HL-60/S4 (cell line): ENCODE measurements around the gene EMSY.
"Not testable (repeated sequence)": the region's sequence is repeated elsewhere in the genome, so short reads cannot be mapped to it uniquely, and the experiment has no call there.

ENCODE experiments used
- in situ Hi-C: fragments of 300-500 bp; cut with MboI; formaldehyde crosslinking; loops from 2 replicates; pipeline ENCODE4 v1.14.3; 2022; ENCODE audit warnings: low sequenced_read_pairs

EMSY gene

DNA sequence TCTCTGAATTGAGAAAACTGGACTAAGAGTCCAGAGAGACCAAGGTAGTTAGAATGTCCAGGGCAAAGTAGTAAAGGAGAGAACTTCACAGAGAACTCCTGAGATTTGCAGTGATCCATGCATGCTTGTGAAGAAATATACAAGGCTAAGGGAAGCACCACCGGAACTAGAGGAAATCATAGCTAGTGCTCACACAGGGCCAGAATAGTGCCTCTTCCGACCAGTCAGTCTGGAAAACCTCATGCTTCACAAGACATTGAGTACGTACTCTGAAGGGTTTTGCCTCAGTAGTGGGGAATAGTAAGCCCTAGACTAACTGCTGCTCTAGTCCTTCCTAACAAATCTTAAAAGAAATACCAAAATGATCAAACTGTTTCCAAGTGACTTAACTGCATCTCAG lies 117.7 kb downstream of the EMSY start:
- in situ Hi-C loops: no loop called here

DNA sequence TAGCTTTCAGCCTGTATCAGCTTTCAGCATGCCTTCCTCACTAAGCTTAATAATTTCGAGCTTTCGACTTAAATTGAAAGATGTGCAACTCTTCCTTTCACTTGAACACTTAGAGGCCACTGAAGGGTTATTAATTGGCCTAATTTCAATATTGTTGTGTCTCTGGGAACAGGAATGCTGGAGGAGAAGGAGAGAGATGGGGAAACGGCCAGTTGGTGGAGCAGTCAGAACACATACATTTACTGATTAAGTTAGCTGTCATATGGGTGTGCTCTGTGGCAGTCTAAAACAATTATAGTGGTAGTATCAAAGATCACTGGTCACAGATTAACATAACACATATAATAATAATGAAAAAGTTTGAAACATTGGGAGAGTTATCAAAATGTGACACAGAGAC lies 119.5 kb downstream of the EMSY start:
- in situ Hi-C loops: no loop called here

DNA sequence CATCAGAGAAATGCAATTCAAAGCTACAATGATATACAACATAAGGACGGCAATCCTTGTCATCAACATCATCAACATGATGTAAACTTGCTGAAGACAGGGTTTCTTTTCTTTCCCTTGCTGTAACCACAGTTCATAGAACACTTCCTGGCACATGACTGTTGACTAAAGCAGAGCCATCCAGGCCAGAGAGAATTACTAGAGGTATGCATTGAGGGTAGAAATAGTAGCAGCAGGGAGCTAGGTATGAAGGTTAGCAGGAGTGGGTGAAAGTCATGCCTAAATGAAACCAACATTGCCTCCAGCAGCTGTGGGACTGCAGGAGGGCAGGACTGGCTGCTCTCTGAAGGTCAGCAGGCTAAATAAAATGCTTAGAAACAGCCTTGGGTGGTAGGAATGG lies 122.0 kb downstream of the EMSY start:
- in situ Hi-C loops: no loop called here

DNA sequence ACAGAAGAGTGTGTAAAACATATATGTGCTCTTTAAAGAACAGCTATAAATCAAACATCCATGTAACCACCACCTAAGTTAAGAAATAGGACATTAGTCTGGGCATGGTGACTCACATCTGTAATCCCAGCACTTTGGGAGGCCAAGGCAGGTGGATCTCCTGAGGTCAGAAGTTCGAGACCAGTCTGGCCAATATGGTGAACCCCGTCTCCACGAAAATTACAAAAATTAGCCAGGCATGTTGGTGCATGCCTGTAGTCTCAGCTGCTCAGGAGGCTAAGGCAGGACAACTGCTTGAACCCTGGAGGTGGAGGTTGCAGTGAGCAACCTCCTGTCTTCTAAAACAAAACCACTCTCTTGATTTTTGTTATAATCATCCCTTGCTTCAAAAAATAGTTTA lies 122.4 kb downstream of the EMSY start:
- in situ Hi-C loops: no loop called here

DNA sequence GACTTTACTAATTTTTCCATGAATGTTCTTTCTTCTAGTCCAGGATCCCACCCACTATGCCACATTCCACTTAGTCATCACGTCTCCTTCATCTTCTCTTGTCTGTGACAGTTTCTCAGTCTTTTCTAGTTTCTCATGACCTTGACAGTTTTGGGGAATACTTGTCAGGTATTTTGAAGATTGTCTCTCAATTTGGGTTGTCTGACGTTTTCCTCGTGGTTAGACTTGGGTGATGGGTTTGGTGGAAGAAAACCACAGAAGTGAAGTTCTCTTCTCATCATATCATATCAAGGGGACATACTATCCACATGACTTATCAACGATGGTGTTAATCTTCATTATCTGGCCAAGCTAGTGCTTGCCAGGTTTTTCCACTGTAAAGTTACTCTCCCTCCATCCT lies 123.3 kb downstream of the EMSY start:
- in situ Hi-C loops: no loop called here

DNA sequence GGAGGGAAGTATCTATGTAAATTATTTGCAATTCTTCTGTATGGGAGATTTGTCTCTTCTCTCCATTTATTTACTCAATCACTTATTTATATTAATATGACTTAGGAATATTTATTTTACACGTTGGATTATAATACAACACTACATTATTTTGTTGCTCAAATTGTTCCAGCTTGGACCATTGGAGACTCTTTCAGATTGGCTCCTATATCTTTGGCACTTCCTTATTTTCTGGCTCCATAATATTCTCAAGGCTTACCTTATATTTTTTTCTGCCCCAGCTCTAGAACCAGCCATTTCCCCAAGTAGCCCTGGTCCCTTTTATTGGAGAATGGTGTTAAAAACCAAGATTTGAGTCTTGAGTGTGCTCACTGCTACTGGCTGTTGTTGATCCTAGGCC lies 123.8 kb downstream of the EMSY start:
- in situ Hi-C loops: no loop called here

DNA sequence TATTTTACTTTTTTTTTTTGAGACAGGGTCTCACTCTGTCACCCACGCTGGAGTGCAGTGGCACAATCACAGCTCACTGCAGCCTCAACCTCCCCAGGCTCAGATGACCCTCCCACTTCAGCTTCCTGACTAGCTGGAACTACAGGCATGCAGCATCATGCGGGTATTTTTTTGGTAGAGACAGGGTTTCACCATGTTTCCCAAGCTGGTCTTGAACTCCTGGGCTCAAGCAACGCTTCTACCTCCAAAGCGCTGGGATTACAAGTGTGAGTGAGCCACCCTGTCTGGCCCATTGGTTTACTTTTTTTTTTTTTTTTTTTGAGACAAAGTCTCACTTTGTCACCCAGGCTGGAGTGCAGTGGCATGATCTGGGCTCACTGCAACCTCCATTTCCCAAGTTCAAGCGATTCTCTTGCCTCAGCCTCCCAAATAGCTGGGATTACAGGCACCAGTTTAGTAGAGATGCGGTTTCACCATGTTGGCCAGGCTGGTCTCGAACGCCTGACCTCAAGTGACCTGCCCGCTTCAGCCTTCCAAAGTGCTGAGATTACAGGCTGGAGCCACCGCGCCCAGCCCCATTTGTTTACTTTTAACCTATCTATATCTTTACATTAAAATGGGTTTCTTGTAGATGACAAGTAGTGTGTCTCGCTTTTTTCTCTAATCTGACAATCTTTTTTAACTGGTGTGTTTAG lies 127.5 kb downstream of the EMSY start:
- in situ Hi-C loops: not testable (repeated sequence)

DNA sequence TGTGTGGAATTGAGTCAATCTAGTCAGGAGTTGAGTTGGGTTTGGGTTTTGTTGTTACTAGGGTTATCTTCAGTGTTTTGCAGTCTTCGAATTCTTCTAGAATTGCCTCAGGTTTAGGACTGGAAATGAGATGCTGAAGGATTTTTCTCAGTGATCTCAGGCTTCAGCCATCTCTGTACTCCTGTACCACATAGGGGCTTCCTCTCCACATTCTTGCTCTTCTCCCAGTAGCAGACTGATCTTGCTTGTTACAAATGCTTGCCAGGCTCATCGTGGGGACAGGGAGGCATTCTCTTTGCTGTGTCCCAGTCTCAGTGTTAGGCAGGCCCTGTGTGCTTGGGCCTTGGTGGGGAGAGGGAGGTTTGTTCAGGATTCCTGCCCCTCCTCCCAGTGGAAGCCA lies 129.6 kb downstream of the EMSY start:
- in situ Hi-C loops: no loop called here

DNA sequence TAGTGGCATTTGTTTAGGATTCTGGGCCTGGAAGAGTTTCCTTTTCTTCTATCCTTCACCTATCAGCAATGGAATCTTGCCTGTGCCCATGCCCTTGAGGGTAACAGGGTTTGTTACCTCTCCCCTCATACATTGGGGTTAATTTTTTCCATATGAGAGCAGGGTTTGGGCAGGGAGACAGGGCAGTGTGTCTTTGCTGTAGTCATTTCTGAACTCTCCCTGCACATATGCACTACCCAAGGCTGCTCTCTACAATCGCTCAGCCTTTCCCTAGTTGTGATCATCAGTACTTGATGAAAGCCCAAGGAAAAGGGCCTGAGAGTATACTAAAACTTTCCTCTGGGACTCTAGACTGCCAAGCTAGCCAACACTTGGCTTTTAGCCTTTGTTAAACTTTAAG lies 130.1 kb downstream of the EMSY start:
- in situ Hi-C loops: no loop called here

DNA sequence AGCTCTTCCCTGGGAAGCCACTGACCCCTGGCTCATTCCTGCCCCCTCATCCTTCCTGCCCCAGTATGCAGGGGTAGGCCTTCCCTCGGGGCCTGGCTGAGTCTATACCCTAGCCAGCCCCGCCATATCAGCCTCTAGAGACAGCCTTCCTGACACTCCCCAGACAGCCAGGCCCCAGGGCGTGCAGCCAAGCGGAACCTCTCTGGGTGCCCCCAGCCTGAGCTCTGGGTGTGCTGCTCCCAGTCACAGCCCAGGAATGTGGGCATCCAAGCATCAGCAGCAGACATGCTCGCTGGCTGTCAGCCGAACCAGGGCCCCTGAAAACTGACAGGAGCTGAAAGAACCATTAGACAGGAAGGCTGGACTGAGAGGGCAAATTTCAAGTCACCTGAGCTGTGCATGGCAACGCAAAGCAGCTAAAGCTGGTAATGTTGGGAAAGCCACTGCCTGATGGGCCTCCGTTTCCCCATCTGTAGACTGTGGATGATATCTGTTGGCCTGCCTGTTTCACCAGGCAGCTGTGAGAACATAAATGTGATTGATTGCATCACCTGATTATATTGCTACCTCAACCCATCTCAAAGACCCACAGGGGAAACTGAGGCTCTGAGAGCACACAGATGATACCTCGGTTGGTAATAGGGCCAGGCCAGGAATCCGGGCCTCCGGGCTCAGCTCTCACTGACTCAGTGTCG lies 132.6 kb downstream of the EMSY start:
- in situ Hi-C loops: no loop called here

DNA sequence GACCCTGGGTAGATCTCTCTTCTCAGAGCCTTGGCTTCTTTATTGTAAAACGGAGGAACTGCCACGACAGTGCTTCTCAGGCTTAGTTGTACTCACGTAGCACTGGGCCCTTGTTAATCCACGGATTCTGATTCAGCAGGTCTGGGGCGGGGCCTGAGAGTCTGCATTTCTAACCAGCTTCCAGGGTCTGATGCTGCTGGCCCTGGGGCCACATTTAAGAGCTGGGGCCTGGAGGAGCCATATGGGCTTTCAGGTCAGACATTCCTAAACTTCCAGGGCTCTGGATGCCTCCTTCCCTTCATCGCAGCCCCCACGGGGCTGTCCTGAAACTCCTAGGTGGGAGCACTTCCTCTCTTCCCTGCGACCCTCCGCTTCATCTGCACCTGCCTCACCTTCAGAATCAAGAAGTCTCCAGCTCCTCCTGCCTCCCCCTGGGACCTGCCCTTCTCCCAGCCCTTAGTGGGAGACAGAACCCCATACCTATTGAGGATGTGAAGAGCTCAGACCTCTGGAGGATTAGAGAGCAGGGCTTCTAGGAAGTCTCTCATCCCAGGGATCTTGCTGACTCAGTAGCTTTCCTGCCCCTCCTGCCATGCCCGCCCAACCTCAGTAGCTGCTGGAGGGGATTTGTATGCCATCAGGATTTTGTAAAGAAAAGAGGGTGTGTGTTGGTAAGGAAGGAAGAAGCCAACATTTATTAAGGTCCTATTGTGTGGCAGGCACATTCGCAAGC lies 133.3 kb downstream of the EMSY start:
- in situ Hi-C loops: no loop called here

DNA sequence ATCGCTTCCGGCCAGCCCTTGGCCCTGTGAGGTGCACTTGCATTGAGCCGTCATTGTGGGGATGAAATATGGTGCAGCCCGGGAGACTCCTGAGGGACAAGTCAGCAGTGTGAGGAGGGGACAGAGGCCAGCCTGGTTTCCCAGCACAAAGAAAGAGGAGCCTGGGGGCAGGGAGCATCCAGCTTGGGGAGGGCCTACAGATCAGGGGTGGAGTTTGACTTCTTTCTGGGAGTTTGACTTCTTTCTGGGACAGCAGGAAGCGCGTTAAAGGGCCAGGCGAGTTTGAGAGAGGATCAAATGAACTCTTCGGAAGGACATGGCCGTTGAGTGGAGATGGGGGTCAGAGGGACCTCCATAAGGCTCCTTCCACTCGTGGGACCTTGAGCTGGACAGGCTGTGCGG lies 133.8 kb downstream of the EMSY start:
- in situ Hi-C loops: no loop called here

DNA sequence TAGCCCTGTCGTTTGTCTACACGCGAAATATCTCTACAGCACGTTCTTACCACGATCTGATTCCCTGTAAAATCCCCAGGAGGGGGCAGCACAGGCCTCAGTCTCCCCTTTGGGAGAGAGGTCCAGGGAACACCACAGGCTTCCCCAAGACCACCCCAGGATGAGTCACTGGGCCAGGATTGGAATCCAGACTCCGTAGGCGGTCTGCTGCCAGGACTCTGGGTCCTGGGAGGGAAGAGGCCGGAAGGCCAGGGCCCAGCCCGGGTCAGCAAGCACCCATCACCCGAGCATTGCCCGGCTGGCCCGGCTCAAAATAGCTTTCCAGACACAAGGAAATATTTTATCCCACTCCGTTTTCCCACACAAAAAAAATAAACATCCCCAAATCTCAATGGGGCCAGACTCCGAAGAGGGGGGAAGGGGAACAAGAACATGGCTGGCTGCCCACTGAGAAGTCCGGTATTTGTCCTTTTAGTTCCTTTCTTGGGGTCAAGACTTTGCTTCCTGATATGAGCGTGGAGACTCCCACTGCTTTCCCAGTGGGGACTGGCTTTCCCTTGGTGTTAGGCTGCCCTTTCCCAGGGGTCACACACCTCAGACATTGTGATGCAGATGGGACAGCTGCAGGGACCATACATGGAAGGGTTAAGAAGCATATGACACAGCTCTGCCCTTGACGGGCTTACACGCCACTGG lies 134.4 kb downstream of the EMSY start:
- in situ Hi-C loops: no loop called here

DNA sequence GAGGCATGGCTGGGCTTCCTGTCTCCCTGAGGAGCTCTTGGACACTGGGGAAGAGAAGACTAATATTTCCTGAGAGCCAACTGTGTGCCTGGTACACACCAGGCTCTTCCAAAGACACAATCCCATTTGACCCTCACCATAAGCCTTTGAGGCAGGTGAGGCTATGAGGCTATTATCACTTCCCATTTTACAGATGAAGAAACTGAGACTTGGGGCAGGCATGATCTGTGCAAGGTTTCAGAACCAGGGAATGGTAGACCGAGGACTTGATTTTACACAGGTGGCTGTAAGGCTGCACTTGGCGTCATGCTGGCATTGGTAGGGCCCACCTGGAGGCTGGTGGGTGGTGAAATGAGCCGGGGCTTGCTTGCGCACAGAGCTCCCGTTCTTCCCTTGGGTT lies 134.9 kb downstream of the EMSY start:
- in situ Hi-C loops: no loop called here

DNA sequence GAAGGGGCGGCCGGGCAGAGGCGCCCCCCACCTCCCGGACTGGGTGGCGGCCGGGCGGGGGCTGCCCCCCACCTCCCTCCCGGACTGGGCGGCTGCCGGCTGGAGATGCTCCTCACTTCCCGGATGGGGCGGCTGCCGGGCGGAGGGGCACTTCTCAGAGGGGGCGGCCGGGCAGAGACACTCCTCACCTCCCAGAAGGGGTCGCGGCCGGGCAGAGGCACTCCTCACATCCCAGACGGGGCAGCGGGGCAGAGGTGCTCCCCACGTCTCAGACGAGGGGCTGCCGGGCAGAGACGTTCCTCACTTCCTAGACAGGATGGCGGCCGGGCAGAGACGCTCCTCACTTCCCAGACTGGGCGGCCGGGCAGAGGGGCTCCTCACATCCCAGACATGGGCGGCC lies 137.7 kb downstream of the EMSY start:
- in situ Hi-C loops: not testable (repeated sequence)

DNA sequence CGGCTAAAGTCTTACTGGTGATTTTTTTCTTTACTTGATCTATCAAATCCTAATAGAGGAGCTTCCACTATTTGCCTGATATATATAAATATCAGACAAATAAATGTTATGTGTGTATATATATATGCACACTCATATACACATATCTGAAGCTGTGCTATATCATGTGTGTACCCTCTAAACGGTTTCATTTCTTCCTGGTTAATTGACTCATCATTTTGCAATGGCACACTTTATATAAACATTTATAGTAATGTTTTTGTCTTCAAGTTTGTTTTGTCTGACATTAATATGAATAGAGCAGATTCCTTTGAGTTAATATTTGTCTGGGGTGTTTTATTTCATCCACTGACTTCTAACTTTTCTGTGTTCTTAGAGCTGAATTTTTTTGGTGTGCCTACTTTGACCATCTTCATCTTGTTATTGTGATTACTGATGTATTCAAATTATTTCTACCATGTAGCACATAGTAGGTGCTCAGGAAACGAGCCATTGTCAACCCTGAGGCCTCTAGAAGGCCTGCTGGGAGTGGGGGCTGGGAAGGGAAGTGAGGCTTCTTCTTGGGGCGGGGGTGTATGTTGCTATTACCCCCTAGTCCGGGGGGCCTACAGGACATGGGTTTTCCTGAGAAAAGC lies 143.1 kb downstream of the EMSY start:
- in situ Hi-C loops: no loop called here

DNA sequence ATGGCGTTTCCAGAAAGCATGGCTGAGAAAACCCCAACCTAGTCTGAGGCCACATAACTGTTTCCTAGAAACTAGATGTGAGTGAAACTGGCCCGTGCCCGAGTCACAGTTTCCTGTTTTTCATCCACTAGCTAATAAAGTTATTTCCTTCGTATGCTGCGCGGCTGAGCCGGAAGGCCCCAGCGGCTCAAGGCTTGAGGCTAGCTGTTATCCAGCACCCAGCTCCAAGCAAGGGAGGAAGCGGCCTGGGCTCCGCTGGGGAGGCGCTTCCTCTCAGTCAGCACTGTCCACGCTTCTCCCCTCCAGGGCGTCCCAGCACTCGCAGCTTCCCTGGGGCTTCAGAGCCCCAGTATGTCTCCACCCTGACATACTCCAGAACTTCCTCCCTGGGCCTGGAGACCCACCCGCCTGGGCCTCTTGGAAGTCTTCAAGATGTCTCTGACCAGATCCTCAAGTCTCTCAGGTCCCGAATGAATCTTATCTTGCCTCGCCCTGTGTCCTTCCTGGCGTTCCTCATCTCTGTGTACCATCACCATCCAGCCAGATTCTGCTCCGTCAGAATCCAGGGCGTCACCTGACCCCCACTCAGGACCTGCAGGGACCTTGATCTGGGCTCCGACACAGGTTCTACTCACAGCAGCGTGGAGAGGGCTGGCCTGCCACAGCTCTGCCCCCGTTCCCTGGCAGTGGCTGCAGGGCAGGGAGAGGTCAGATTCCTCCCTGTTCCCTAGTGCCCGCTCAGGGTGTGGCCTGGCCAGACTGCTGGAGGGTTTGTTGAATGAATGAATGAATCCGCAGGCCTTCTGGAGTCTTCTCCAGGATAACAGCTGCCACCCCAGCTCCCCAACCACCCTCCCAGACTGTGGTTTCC lies 143.9 kb downstream of the EMSY start:
- in situ Hi-C loops: no loop called here

DNA sequence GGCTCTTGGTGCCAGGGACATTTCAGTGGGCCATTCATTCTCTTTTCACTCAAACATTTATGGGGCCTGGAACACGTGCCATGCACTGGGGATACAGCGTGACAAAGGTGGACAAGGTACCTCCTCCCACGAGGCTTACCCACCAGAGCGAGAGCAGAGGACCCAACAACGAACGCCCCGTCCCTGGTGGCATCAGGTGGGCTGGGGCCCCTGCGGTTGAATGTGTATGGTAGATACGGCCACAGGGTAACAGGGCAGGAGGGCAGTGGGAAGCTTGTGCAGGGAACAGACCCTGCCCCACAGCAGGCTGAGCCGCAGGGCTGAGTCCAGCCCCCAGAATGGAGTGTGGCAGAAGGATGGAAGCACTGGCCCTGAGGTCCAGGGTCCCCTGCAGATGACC lies 144.7 kb downstream of the EMSY start:
- in situ Hi-C loops: no loop called here

DNA sequence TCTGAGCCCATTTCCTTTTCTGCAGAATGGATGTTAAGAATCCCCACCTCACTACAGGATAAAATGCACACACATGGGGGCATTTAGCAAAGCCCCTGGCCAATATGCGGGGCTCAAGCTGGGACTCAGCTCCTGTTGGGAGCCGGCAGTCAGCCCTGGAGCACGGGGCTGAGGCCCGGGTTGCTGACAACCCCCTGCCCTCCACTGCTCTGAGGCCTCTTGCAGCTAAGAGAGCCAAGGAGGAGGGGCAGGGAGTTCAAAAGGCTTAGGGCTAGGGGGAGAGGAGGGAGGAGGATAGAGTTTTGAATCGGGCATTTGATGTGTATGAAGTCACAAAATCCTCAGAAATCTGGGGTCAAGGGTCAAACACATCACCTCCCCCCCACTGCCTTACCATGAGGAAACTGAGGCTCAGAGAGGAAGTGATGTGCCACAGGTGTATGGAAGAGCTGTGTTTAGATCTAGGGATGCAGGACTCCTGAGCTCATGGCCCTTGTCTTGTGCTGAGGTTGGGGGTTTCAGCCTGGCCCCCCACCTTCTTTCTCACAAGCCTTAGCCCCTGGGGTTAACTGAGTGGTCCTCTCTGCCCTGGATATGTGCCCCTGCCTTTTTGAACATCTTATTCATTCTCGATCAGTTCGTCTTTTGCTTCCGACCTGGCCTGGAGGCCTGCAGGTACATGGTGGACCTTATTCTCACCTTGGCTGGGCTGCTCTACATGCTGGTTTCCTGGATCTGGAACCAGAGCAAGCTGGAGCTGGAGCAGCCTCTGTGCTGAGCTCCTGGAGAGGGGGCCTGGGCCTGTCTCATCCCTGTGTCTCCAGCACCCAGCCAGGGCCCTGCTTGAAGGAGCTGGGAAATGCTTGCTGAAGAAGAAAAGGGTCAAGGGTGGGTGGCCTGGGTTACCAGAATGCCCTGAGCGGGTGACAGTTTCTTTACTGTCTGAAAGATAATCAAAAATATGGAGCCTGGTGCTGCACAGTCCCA lies 145.4 kb downstream of the EMSY start:
- in situ Hi-C loops: no loop called here
